ENCODE results near the gene RABGAP1L. TPM values are rescaled to one million over a fixed set of nuclear protein-coding genes. Genes with fewer than 3 reads are reported as not detected.

The RABGAP1L gene
- total and polyA plus RNA-seq, 2 donors from 2014 or later, result 16.2 to 48.5 TPM

GRCh38 chr1:174366946-174367345, 207.6 kb downstream of the RABGAP1L start:
- DNase-seq, result no peak
- Histone ChIP-seq H3K9ac (ENCODE audit: low read length in 3 of 3) (no peak overlapping the region), H3K4me1 (ENCODE audit: control insufficient read depth in 2 of 3, insufficient read depth in 2 of 3, low read depth in 1 of 3, low read length in 3 of 3) (no peaks in the 10 kb centered on the region), H3K9me3 (ENCODE audit: control insufficient read depth in 2 of 3, insufficient read depth in 1 of 3, low read length in 3 of 3) (no peaks in the 10 kb centered on the region), H3K36me3 (ENCODE audit: control insufficient read depth in 2 of 3, insufficient read depth in 3 of 3, low read length in 3 of 3) (no peaks in the 10 kb centered on the region), H3K4me3 (ENCODE audit: low read length in 3 of 3) (no peak overlapping the region), H3K27me3 (ENCODE audit: control insufficient read depth, insufficient read depth, low read length) (no peaks in the 10 kb centered on the region), H3K27ac (ENCODE audit: low read depth in 2 of 2, low read length in 2 of 2) (no peak overlapping the region)
- intact Hi-C loops (cut with DNase I), result no loop called here
- FAIRE-seq, result no peak
- TF ChIP-seq, protein P1, sequence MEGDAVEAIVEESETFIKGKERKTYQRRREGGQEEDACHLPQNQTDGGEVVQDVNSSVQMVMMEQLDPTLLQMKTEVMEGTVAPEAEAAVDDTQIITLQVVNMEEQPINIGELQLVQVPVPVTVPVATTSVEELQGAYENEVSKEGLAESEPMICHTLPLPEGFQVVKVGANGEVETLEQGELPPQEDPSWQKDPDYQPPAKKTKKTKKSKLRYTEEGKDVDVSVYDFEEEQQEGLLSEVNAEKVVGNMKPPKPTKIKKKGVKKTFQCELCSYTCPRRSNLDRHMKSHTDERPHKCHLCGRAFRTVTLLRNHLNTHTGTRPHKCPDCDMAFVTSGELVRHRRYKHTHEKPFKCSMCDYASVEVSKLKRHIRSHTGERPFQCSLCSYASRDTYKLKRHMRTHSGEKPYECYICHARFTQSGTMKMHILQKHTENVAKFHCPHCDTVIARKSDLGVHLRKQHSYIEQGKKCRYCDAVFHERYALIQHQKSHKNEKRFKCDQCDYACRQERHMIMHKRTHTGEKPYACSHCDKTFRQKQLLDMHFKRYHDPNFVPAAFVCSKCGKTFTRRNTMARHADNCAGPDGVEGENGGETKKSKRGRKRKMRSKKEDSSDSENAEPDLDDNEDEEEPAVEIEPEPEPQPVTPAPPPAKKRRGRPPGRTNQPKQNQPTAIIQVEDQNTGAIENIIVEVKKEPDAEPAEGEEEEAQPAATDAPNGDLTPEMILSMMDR (IDR thresholded peaks at IDR 0.05; ENCODE audit: borderline replicate concordance, extremely low read depth, insufficient read depth), result no peak

DNA sequence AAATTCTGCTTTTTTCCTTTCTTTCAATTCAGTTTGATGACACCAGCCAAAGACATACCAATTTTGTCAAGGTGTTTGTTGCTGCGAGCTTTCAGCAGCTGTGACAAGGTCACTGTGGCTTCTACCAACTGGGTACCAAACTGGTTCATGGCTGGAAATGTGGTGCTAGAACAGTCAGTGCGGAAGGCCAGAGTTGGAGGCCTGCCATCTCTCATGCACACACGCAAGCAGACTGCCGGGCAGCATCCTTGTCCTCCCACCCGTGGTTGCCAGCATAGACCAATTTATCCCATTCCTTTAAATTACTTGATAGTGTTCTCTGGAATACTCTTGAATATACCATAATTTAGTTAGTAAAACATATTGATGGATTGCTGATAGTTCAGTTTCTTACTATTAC, 208.6 kb downstream of the RABGAP1L start:
- Histone ChIP-seq H3K27me3 (ENCODE audit: control insufficient read depth, insufficient read depth, low read length) (no peaks in the 10 kb centered on the region), H3K9me3 (ENCODE audit: control insufficient read depth in 2 of 3, insufficient read depth in 1 of 3, low read length in 3 of 3) (no peaks in the 10 kb centered on the region), H3K9ac (ENCODE audit: low read length in 3 of 3) (no peak overlapping the region), H3K4me3 (ENCODE audit: low read length in 3 of 3) (no peak overlapping the region), H3K27ac (ENCODE audit: low read depth in 2 of 2, low read length in 2 of 2) (no peak overlapping the region), H3K36me3 (ENCODE audit: control insufficient read depth in 2 of 3, insufficient read depth in 3 of 3, low read length in 3 of 3) (no peaks in the 10 kb centered on the region), H3K4me1 (ENCODE audit: control insufficient read depth in 2 of 3, insufficient read depth in 2 of 3, low read depth in 1 of 3, low read length in 3 of 3) (no peaks in the 10 kb centered on the region)
- FAIRE-seq, result no peak
- intact Hi-C loops (cut with DNase I), result no loop called here
- TF ChIP-seq, protein P1 (IDR thresholded peaks at IDR 0.05; ENCODE audit: borderline replicate concordance, extremely low read depth, insufficient read depth), result no peak
- DNase-seq, result no peak

DNA sequence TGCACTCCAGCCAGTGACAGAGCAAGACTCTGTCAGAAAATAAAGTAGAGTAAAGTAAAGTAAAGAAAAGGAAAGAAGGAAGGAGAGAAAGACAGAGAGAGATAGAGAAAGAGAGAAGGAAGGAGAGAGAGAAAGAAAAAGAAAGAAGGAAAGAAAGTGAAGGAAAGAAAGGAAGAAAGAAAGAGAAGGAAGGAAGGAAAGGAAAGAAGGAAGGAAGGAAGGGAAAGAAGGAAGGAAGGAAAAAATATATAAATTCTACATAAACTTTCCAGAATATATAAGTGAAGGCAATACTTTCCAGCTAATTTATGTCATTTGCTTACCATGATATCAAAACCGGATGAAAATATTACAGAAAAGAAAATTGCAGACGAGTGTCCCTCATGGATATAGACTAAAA, 216.7 kb downstream of the RABGAP1L start:
- Histone ChIP-seq H3K36me3 (ENCODE audit: control insufficient read depth in 2 of 3, insufficient read depth in 3 of 3, low read length in 3 of 3) (no peaks in the 10 kb centered on the region), H3K9ac (ENCODE audit: low read length in 3 of 3) (no peak overlapping the region), H3K4me3 (ENCODE audit: low read length in 3 of 3) (no peak overlapping the region), H3K27me3 (ENCODE audit: control insufficient read depth, insufficient read depth, low read length) (no peaks in the 10 kb centered on the region), H3K27ac (ENCODE audit: low read depth in 2 of 2, low read length in 2 of 2) (no peak overlapping the region), H3K4me1 (ENCODE audit: control insufficient read depth in 2 of 3, insufficient read depth in 2 of 3, low read depth in 1 of 3, low read length in 3 of 3) (no peaks in the 10 kb centered on the region), H3K9me3 (ENCODE audit: control insufficient read depth in 2 of 3, insufficient read depth in 1 of 3, low read length in 3 of 3) (no peaks in the 10 kb centered on the region)
- DNase-seq (no peak), FAIRE-seq (no peak)
- TF ChIP-seq, protein P1 (IDR thresholded peaks at IDR 0.05; ENCODE audit: borderline replicate concordance, extremely low read depth, insufficient read depth), result no peak
- intact Hi-C loops (cut with DNase I), result no loop called here

- H3K36me3 ChIP-seq (ENCODE audit: control insufficient read depth in 2 of 3, insufficient read depth in 3 of 3, low read length in 3 of 3), result peaks cover 0 to 4% (median 0%) of the 10 kb centered on the region in 3 donors
- no peak overlapping the region for H3K27ac ChIP-seq (ENCODE audit: low read depth in 2 of 2, low read length in 2 of 2)
- H3K4me3 ChIP-seq (ENCODE audit: low read length in 3 of 3), result no peak overlapping the region
- DNase-seq (peak in 2 of 5 donors; percentile 34 to 76), FAIRE-seq (no peak)
- intact Hi-C loops (cut with DNase I), result no loop called here
- H3K4me1 ChIP-seq (ENCODE audit: control insufficient read depth in 2 of 3, insufficient read depth in 2 of 3, low read depth in 1 of 3, low read length in 3 of 3), result no peaks in the 10 kb centered on the region
- H3K9ac ChIP-seq (ENCODE audit: low read length in 3 of 3), result no peak overlapping the region
- H3K27me3 ChIP-seq (ENCODE audit: control insufficient read depth, insufficient read depth, low read length), result no peaks in the 10 kb centered on the region
- TF ChIP-seq, protein P1 (IDR thresholded peaks at IDR 0.05; ENCODE audit: borderline replicate concordance, extremely low read depth, insufficient read depth), result no peak
- H3K9me3 ChIP-seq (ENCODE audit: control insufficient read depth in 2 of 3, insufficient read depth in 1 of 3, low read length in 3 of 3), result peaks cover 0 to 4% (median 0%) of the 10 kb centered on the region in 3 donors
Measured at GRCh38 chr1:174391716-174392115, 232.4 kb downstream of the RABGAP1L start.
